Gastrocnemius medialis (tissue), 4 donors: ENCODE results near the gene PRMT7.

Experiments
- POLR2A ChIP-seq, 2 donors: fragments of 450-650 bp; IDR thresholded peaks; one replicate each; pipeline ENCODE4 v1.6.1; 2017; ENCODE audit warnings: antibody characterized with exemption in 2 of 2, mild to moderate bottlenecking in 2 of 2, moderate library complexity in 2 of 2
- TF ChIP-seq, protein P1 (sequence below), 5 experiments: fragments of 450-650 bp in 3 of 5; fragments of 200-600 bp in 2 of 5; sonication (generic) in 2 of 5; IDR thresholded peaks in 4 of 5; conservative IDR thresholded peaks in 1 of 5; 1 replicate in 4 of 5; 2 replicates in 1 of 5; pipeline ENCODE4 v1.5.1; 2016 to 2019; ENCODE audit warnings: antibody characterized with exemption in 5 of 5, mild to moderate bottlenecking in 3 of 5, moderate library complexity in 3 of 5

- TF ChIP-seq, protein P1, sequence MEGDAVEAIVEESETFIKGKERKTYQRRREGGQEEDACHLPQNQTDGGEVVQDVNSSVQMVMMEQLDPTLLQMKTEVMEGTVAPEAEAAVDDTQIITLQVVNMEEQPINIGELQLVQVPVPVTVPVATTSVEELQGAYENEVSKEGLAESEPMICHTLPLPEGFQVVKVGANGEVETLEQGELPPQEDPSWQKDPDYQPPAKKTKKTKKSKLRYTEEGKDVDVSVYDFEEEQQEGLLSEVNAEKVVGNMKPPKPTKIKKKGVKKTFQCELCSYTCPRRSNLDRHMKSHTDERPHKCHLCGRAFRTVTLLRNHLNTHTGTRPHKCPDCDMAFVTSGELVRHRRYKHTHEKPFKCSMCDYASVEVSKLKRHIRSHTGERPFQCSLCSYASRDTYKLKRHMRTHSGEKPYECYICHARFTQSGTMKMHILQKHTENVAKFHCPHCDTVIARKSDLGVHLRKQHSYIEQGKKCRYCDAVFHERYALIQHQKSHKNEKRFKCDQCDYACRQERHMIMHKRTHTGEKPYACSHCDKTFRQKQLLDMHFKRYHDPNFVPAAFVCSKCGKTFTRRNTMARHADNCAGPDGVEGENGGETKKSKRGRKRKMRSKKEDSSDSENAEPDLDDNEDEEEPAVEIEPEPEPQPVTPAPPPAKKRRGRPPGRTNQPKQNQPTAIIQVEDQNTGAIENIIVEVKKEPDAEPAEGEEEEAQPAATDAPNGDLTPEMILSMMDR (IDR thresholded peaks at IDR 0.05 in 4 of 5, conservative IDR thresholded peaks at IDR 0.05 in 1 of 5): no peak
- TF ChIP-seq POLR2A (IDR thresholded peaks at IDR 0.05): no peak
These were observed 55.2 kb downstream of the PRMT7 start for GRCh38 chr16:68366062-68366461.
